Retina (tissue), 1 donor: ENCODE data around the gene MSS51.

Source experiments
- DNase-seq: peaks from one replicate; pipeline ENCODE4 v3.0.0-alpha.2; 2016

Gene MSS51

GRCh38 chr10:73433538-73433867, at the start of gene MSS51:
Gene MSS51, minus strand, starts transcription at chr10:73433561. Its CDS starts 5,277 bp downstream, at chr10:73428284.
- DNase-seq, result peak; percentile 29

DNA sequence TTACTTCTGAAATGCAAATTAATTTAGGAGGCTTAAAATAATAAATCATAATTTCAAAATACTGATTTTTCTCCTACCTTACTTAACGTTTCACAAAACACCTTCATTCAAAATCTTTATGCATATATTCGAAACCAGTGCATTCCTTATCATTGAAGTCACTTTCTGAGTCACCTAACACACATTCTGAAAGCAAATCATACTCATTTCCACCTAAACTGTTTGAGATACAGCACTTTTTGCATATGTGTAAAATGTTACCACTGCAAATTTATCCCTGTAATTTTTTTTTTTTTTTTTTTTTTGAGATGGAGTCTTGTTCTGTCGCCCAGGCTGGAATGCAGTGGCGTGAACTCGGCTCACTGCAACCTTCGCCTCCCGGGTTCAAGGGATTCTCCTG, 46.8 kb upstream of the MSS51 start:
- DNase-seq, result no peak

DNA sequence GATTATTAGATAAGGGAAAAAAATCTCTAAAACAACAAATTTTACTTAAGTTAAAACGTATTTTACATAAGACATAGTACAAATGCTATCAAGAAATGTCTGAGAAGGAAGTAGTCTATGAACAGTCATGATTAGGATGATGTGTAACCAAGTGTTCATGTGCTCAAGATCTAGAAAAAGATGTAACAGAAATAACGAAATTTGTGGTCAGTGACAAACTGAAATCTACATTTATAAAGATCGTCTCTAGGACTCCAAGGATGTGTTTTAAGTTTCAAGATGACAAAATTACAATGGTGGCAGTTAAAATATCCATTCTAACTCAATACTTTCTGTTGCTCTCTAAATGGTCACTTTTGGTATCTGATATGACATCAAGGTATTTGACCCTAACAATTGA, 45.3 kb upstream of the MSS51 start:
- DNase-seq, result no peak

- DNase-seq, result no peak
These were observed 37.9 kb upstream of the MSS51 start for GRCh38 chr10:73471226-73471625.

GRCh38 chr10:73469579-73469978, 36.2 kb upstream of the MSS51 start:
- no peak for DNase-seq

DNA sequence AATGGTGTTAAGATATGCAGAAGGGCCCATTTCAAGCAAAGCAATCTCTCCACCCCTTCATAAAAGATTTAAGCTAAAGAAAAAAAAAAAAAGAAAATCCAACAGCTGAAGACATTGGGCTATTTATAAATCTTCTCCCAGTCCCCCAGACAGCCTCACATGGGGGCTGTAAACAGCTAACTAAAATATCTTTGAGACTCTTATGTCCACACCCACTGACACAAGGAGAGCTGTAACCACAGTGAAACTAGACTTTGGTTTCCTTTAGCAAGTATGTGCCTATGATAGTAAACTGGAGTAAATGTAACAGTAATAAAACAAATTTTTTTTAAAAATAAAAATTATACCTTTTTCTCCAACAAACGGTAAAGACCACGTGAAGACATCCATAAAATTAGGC, 33.8 kb upstream of the MSS51 start:
- DNase-seq, result no peak

GRCh38 chr10:73465978-73466726, 32.8 kb upstream of the MSS51 start:
- DNase-seq, result no peak

- DNase-seq, result no peak
These were observed 27.5 kb upstream of the MSS51 start for GRCh38 chr10:73460897-73461296.

GRCh38 chr10:73459683-73460314, 26.4 kb upstream of the MSS51 start:
- DNase-seq, result no peak

DNA sequence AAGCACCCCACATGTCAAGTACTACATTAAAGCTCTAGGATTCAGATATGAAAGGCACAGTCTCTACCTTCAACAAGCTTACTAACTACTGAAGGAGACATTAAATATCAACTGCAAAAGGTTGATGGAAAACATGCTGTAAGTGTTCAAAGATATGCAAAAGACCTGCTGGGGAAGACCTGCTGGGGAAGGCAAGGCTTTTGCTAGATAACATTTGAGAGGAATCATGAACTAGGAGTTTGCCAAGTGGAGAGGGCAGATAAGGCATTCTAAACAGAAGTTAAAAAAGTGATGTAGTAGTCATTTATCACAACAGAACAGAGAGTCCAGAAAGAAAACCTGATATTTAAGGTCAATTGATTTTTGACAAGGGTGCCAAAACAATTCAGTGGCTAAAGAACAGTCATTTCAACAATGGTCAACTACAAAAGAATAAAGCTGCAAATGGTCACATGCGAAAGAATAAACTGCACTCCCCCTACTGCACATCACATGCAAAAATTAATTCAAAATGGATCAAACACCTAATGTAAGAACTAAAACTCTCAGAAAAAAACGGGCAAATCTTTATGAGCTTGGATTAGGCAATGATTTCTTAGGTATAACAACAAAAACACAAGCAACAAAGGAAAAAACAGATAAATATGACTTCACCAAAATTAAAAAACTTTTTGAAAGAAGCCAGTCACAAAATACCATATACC, 23.0 kb upstream of the MSS51 start:
- DNase-seq, result no peak

DNA sequence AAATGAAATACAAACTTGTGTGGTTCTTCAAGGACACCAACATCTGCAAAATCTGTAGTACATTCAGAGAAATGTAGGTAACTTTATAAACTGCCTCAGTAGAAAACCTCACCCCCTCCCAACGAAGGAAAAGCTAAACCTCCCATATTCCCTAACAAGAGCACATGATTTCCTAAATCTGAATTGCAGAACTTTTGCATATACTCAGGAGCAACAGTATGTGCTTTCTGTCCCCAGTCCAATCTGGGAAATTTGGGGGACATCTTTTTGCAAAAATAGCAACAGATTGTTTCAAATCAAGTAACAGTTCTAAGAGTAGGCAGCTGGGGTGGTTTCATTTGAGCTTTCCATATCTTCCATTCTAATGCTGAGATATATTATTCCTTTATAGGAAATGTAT, 15.8 kb upstream of the MSS51 start:
- no peak for DNase-seq

DNA sequence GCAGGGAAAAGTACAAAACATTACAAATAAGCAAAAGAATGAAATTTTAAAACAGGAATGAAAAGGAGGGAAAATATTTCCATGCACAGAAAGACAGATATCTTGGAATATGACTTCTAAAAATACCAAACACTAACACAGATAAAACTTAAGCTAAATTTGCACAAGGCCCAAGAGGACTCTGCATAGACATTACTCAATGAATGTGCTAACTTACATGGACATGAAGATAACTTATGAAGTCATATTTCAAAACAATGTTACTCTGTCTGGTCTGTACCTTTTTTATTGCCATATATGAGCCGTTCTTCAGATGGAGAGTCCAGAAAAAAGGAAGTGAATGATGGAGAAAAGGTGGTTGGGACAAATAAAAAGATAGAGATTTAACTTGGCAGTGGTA, 15.0 kb upstream of the MSS51 start:
- no peak for DNase-seq

GRCh38 chr10:73446926-73447325, 13.6 kb upstream of the MSS51 start:
- DNase-seq, result no peak

DNA sequence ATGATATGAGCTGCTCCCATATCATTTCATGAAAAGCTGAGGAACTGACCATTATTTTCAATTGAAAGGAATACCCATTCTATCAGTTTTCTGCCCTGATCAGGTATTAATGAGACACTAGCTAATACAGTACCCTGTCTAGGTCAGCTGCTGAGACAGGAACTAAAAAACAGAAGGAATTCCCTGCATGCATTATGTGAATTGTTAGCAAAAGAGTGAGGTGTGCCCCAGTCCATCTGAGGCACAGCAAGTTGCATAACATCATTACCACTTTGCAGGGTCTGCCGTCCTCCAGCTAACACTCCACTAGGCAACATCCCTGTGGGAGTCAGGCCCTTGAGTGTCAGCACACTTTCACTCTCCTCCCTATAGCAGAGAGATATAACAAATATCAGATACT, 11.1 kb upstream of the MSS51 start:
- DNase-seq, result no peak

GRCh38 chr10:73439605-73440312, 6.4 kb upstream of the MSS51 start:
- no peak for DNase-seq

- no peak for DNase-seq
These were observed 5.7 kb upstream of the MSS51 start for GRCh38 chr10:73439055-73439454.

DNA sequence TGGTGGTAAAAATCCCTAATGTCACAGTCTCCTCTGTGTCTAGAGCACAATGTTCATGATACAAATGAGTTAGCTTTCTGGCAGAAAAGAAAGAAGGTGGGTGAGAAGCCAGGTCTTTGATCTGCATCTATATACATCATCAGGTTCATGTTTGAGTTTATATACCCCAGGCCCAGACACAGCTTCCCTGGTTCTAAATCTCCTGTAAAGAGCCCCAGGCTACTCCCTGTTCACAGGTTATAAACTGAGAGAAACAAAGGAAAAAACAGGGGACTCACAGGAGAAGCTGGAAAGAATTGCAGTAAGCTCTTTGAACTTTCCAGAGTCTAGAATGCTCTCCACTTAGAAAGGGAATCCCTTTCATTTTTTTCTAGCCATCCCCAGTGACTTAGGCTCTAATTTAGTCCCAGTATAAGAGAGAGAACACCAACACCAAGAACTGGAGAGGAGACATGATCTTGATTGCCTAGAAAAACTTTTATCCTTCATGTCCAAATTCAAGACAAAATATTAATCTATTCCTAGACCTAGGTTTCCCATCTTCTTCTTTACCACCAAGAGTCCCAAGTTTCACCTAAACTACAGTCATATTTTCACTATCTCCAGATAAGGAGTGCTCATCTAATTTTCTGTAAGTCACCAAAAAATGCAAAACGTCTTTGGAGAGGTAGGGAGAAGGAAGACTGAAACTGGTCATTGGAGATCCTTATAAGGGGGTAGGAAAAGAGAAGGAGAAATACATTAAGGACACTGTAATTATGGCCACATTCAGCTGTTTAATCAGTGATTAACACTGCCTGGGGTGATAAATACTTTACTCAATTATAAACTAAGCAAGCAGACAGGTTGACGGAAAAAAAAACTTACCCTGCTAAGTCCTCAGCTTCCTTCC, 469 bp downstream of the MSS51 start:
- peak; percentile 4 for DNase-seq

GRCh38 chr10:73426318-73426717, 7.0 kb downstream of the MSS51 start:
- no peak for DNase-seq

DNA sequence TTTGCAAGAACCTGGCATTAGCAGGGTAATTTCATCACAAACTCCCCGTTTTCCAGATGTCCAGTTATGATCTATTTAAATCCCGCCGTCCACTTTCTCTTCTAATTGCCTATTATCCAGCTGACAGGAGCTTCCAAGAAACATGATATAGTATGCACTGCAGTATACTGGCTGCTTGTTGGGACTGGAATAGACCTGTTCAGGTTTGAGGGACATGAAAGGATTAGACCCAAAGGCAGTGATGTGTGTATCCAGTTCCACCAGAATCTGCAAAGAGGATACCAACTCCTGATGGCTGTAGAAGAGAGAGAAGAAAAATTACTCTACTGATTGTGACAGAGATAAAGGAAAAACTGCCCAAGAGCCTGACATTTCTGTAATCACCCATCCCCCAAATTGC, 8.9 kb downstream of the MSS51 start:
- DNase-seq, result no peak

DNA sequence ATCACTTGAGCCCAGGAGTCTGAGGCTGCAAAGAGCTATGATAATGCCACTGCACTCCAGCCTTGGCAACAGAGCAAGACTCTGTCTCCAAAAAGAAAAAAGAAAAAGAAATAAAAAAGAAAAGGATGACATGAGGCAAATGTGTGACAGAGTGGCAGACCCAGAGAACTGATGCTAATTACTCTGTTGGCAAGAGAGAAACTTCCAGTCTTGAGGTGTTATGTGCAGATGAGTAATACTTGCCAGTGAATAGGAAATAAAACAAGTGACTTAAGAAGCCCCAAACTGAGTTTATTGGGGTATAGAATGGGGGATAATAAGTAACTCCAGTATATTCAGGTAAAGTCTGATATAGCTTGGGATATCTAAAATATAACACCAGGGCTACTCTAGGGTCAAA, 10.1 kb downstream of the MSS51 start:
- DNase-seq, result no peak

DNA sequence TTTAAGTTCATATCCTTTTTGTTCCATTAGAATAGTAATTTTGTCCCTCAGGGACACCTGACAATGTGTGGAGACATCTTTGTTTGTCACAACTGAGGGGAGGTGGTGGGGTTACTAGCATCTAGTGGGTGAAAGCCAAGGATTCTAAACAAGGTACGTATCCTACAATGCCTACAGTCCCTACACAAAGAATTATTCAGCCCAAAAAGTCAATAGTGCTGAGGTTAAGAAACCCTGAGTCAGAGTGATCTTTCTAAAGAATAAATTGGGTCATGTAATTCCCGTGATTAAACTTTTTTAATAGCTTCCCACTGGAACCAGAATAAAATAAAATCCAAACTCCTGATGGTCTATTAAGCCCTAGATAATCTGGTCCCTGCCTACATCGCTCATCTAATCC, 16.8 kb downstream of the MSS51 start:
- no peak for DNase-seq

- no peak for DNase-seq
These were observed 19.0 kb downstream of the MSS51 start for GRCh38 chr10:73414230-73414945.
